ENCODE data around the gene PARP8. TPM values are rescaled to one million over a fixed set of nuclear protein-coding genes. Genes with fewer than 3 reads are reported as not detected.

PARP8 gene
- total and polyA plus RNA-seq, 9 of the 15 experiments (the other 6 are each of a cell fraction or from before 2014, with no cell fraction given), result 0.03 to 0.31 TPM; not detected in 7

DNA sequence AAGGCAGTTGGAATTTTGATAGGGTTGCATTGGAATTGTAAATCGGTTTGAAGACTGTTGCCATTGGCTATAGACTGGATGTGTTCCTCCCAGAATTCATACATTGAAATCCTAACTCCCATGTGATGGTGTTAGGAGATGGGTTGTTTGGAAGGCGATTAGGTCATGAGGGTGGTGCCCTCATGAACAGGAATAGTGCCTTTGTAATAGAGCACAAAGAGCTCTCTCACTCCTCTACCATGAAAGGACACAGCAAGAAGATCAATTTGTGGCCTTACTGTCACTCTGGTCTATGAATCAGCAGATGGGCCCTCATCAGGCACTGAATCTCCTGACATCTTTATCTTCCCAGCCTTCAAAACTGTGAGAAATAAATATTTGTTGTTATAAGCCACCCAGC lies 133.2 kb downstream of the PARP8 start (continued):
- TF ChIP-seq ZNF174 (CRISPR knock-in tag; IDR thresholded peaks at IDR 0.05) (no peak), NFIX (CRISPR knock-in tag; IDR thresholded peaks at IDR 0.05; ENCODE audit: low read depth) (no peak), ESRRA (IDR thresholded peaks at IDR 0.05; ENCODE audit: borderline replicate concordance, low read depth) (no peak), HINFP (tag; conservative IDR thresholded peaks at IDR 0.05; ENCODE audit: low read depth) (no peak)

DNA sequence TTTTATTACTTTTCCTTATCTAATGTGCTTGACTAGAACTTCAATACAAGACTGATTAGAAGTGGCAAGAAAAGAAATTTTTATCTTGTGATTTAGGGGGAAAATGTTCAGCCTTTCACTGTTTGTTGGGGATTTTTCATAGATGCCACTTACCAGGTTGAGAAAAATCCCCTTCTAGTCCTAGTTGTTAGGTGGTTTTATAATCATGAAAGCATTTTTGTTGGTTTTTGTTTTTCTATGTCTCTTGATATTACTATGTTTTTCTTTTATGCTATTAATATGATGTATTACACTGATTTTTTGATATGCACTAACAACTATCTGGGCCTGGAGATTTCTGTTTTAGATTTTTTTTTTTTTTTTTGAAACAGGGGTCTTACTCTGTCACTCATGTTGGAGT lies 134.0 kb downstream of the PARP8 start:
- Histone ChIP-seq H3K9me1 (ENCODE audit: control insufficient read depth, insufficient read depth, low read length) (no peaks in the 10 kb centered on the region), H3K79me2 (ENCODE audit: control insufficient read depth, insufficient read depth, low read length) (no peaks in the 10 kb centered on the region), H4K20me1 (replicated peaks; ENCODE audit: control insufficient read depth, insufficient read depth, low read length) (no peaks in the 10 kb centered on the region), H3K4me2 (ENCODE audit: insufficient read depth, low read length) (no peak overlapping the region), H2AFZ (ENCODE audit: low read depth, low read length) (no peak overlapping the region), H3K27ac (ENCODE audit: extremely low read depth, low read depth, low read length) (no peak overlapping the region), H3K36me3 (ENCODE audit: control insufficient read depth, insufficient read depth, low read length) (no peaks in the 10 kb centered on the region), H3K27me3 (ENCODE audit: control insufficient read depth in 2 of 2, insufficient read depth in 2 of 2, low read length in 2 of 2) (no peaks in the 10 kb centered on the region), H3K4me3 (no peak overlapping the region), H3K9ac (ENCODE audit: insufficient read depth in 1 of 2, low read depth in 2 of 2, low read length in 2 of 2) (no peak overlapping the region), H3K9me3 (replicated peaks; ENCODE audit: control insufficient read depth, insufficient read depth, low read depth, low read length) (no peaks in the 10 kb centered on the region; the same call in 1 of the 2 replicates), H3K4me1 (replicated peaks in 1 of 2; ENCODE audit: control insufficient read depth in 2 of 2, insufficient read depth in 2 of 2, low read length in 2 of 2) (no peaks in the 10 kb centered on the region)
- DNase-seq (ENCODE audit: extremely low read depth in 1 of 4, low spot score in 3 of 4) (no peak), ATAC-seq (no peak), FAIRE-seq (no peak)
- in situ Hi-C loops (cut with MboI), result no loop called here
- TF ChIP-seq TRIM25 (IDR thresholded peaks at IDR 0.05; ENCODE audit: borderline replicate concordance) (no peak), ZNF217 (CRISPR knock-in tag; IDR thresholded peaks at IDR 0.05) (no peak), TFAP4 (CRISPR knock-in tag; IDR thresholded peaks at IDR 0.05; ENCODE audit: borderline replicate concordance) (no peak), U2AF1 (optimal IDR thresholded peaks at IDR 0.05; ENCODE audit: low read depth, low read length) (no peak), ZNF766 (CRISPR knock-in tag; conservative IDR thresholded peaks at IDR 0.05) (no peak), RUNX1 (IDR thresholded peaks at IDR 0.05; ENCODE audit: low read depth) (no peak), CHD4 (IDR thresholded peaks at IDR 0.05; ENCODE audit: insufficient read depth, insufficient replicate concordance, low read depth, low read length, poor library complexity, severe bottlenecking) (no peak), ZNF696 (CRISPR knock-in tag; conservative IDR thresholded peaks at IDR 0.05) (no peak), FIP1L1 (IDR thresholded peaks at IDR 0.05; ENCODE audit: low read depth, low read length, poor library complexity, severe bottlenecking) (no peak), PHF21A (IDR thresholded peaks at IDR 0.05; ENCODE audit: borderline replicate concordance, low read depth) (no peak), SMARCA4 (IDR thresholded peaks at IDR 0.05) (no peak), RBM17 (IDR thresholded peaks at IDR 0.05; ENCODE audit: borderline replicate concordance, low read depth, low read length) (no peak), TAF9B (IDR thresholded peaks at IDR 0.05; ENCODE audit: partially characterized antibody) (no peak)
- ChIA-PET POLR2A (no interaction called here), CTCF (ENCODE audit: low intra/inter-chr PET ratio) (no interaction called here)
- no TSS peak for BruUV-seq (replicated peaks)
- intact Hi-C loops (cut with micrococcal nuclease), result no loop called here
